Activated naive CD4-positive, alpha-beta T cell treated with anti-CD3 and anti-CD28 coated beads, Interleukin-2, amount 50 U/mL, for 24 hours (primary cell): ENCODE results near the gene CSNK1G2.

Experiments used
- H3K27ac Mint-ChIP-seq: one replicate; pipeline ENCODE4 v1.8.0; 2021; ENCODE audit warnings: mild to moderate bottlenecking, mixed read lengths
- H3K27me3 Mint-ChIP-seq: one replicate; pipeline ENCODE4 v1.8.0; 2021; ENCODE audit warnings: mixed read lengths
- H3K36me3 Mint-ChIP-seq: one replicate; pipeline ENCODE4 v1.8.0; 2021; ENCODE audit warnings: mixed read lengths
- H3K4me1 Mint-ChIP-seq: one replicate; pipeline ENCODE4 v1.8.0; 2021; ENCODE audit warnings: mixed read lengths
- H3K4me3 Mint-ChIP-seq: one replicate; pipeline ENCODE4 v1.8.0; 2021; ENCODE audit warnings: mild to moderate bottlenecking, mixed read lengths
- H3K9me3 Mint-ChIP-seq: one replicate; pipeline ENCODE4 v1.8.0; 2021; ENCODE audit warnings: mixed read lengths

The CSNK1G2 gene

GRCh38 chr19:1941146-1942077 is at the start of gene CSNK1G2:
TSS of gene CSNK1G2 (plus strand) at chr19:1941172. CDS start at chr19:1969773, 28,601 bp downstream.
- H3K27ac Mint-ChIP-seq = peak within 1 kb of the TSS; percentile 95
- H3K9me3 Mint-ChIP-seq = no peaks in the 10 kb centered on the region
- no peaks in the 10 kb centered on the region for H3K27me3 Mint-ChIP-seq
- peaks cover 38% of the 10 kb centered on the region for H3K4me1 Mint-ChIP-seq
- H3K36me3 Mint-ChIP-seq = no peaks in the 10 kb centered on the region
- peak within 1 kb of the TSS; percentile 91 for H3K4me3 Mint-ChIP-seq

- H3K27ac Mint-ChIP-seq = peak overlapping the region; percentile 23
- no peaks in the 10 kb centered on the region for H3K36me3 Mint-ChIP-seq
- peaks cover 34% of the 10 kb centered on the region for H3K4me1 Mint-ChIP-seq
- peak overlapping the region; percentile 19 for H3K4me3 Mint-ChIP-seq
- H3K27me3 Mint-ChIP-seq = no peaks in the 10 kb centered on the region
- no peaks in the 10 kb centered on the region for H3K9me3 Mint-ChIP-seq
These were observed 47.2 kb upstream of the CSNK1G2 start for GRCh38 chr19:1893791-1894190.

DNA sequence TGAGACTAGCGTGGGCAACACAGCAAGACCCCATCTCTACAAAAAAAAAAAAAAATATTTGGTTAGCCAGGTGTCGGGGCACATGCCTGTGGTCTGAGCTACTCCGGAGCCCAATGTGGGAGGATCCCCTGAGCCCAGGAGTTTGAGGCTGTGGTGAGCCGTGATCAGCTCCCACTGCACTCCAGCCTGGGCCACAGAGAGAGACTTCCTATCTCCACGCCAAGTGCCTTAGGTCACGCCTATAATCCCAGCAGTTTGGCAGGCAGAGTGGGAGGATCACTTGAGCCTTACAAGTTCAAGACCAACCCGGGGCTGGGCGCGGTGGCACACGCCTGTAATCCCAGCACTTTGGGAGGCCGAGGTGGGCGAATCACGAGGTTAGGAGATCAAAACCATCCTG is 44.5 kb upstream of the CSNK1G2 start:
- Mint-ChIP-seq H3K27ac (no peak overlapping the region), H3K4me3 (peak overlapping the region; percentile 52), H3K27me3 (no peaks in the 10 kb centered on the region), H3K4me1 (peaks cover 30% of the 10 kb centered on the region), H3K36me3 (no peaks in the 10 kb centered on the region), H3K9me3 (no peaks in the 10 kb centered on the region)

- Mint-ChIP-seq H3K27ac (no peak overlapping the region), H3K4me3 (no peak overlapping the region), H3K36me3 (no peaks in the 10 kb centered on the region), H3K4me1 (peaks cover 32% of the 10 kb centered on the region), H3K9me3 (no peaks in the 10 kb centered on the region), H3K27me3 (no peaks in the 10 kb centered on the region)
These were observed 39.0 kb upstream of the CSNK1G2 start for GRCh38 chr19:1901940-1902404.

- peak overlapping the region; percentile 11 for H3K4me3 Mint-ChIP-seq
- no peaks in the 10 kb centered on the region for H3K36me3 Mint-ChIP-seq
- H3K27ac Mint-ChIP-seq = no peak overlapping the region
- no peaks in the 10 kb centered on the region for H3K27me3 Mint-ChIP-seq
- no peaks in the 10 kb centered on the region for H3K9me3 Mint-ChIP-seq
- H3K4me1 Mint-ChIP-seq = peaks cover 23% of the 10 kb centered on the region
These were observed 38.0 kb upstream of the CSNK1G2 start for GRCh38 chr19:1902923-1903322.

DNA sequence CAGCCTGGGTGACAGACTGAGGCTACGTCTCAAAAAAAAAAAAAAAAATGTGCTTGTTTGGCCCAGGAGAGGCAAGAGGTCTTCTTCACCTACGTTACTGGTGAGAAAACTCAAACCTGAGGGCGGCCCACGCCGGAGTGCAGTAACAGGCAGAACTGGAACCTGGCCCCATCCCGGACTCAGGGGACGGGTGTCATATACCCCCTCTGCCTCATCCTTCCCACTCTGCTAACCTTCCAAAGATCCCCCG is 36.2 kb upstream of the CSNK1G2 start:
- Mint-ChIP-seq H3K36me3 (no peaks in the 10 kb centered on the region), H3K4me1 (peaks cover 36% of the 10 kb centered on the region), H3K4me3 (peak overlapping the region; percentile 85), H3K27ac (peak overlapping the region; percentile 56), H3K27me3 (no peaks in the 10 kb centered on the region), H3K9me3 (no peaks in the 10 kb centered on the region)

DNA sequence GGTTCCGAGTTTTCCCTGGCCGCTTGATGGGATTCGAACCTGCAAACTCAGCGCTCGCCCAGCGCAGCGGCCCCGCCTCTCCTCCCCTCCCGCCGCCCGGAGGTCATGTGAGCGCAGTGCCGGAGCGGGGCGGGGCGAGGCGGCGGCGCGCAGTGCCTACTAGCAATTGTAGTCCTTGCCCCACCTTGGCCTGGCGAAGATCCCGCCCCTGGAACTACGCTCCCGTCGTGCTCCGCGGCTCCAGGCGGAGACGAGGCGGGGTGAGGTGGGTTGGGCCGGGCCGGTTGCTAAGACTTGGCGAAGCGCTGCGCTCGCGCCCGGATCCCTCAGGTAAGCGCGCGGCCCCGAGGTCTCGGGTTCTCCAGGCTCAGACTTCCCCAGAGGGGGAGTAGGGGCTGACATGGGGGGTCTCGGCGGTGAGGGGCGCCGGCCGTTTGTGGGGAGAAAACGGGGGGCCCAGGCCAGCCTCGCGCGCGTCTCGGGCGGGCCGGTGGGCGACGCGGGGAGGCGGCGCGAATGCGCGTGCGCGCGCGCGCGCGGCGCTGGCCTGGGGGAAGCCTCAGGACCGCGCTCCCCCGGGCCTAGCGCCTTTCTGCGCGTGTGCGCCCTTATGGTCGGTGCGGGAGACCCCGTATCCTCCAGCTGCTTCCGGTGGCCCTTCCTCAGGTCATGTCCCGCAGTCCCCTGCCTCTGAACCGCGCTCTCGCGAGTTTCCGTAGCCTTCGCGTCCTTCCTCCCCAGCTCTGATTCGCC is 35.7 kb upstream of the CSNK1G2 start, which contains the start of the genes ADAT3 and SCAMP4:
Gene ADAT3 (plus strand): TSS at position 290 of the 753 bp plus-strand sequence. CDS start 6,649 bp downstream, outside the sequence.
Gene SCAMP4 (plus strand): TSS at position 290 of the 753 bp plus-strand sequence. CDS start 9,621 bp downstream, outside the sequence.
- Mint-ChIP-seq H3K4me1 (peaks cover 41% of the 10 kb centered on the region), H3K27me3 (no peaks in the 10 kb centered on the region), H3K36me3 (no peaks in the 10 kb centered on the region), H3K4me3 (peak within 1 kb of the TSS; percentile 94), H3K27ac (peak within 1 kb of the TSS; percentile 83), H3K9me3 (no peaks in the 10 kb centered on the region)

DNA sequence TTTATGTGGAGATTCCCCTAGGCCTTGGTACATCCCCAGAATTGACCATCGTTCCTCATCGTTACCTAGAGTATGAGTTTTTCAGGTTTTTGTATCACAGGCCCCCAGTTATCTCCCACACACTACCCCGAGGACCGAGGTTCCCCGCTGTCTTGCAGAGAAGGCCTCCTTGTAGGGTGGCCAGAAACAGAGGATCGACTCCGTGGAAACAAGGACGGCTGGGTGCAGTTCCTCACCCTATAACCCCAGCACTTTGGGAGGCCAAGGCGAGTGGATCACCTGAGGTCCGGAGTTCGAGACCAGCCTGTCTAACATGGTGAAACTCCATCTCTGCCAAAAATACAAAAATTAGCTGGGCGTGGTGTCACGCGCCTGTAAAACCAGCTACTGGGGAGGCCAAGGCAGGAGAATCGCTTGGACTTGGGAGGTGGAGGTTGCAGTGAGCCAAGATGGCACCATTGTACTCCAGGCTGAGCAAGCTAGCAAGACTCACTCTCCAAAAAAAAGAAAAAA is 35.1 kb upstream of the CSNK1G2 start:
- Mint-ChIP-seq H3K4me3 (peak overlapping the region; percentile 94), H3K9me3 (no peaks in the 10 kb centered on the region), H3K36me3 (no peaks in the 10 kb centered on the region), H3K27ac (peak overlapping the region; percentile 83), H3K4me1 (peaks cover 43% of the 10 kb centered on the region), H3K27me3 (no peaks in the 10 kb centered on the region)

GRCh38 chr19:1906985-1907562 is 33.9 kb upstream of the CSNK1G2 start:
- Mint-ChIP-seq H3K4me1 (peaks cover 43% of the 10 kb centered on the region), H3K4me3 (peak overlapping the region; percentile 42), H3K27ac (no peak overlapping the region), H3K36me3 (no peaks in the 10 kb centered on the region), H3K27me3 (no peaks in the 10 kb centered on the region), H3K9me3 (no peaks in the 10 kb centered on the region)

DNA sequence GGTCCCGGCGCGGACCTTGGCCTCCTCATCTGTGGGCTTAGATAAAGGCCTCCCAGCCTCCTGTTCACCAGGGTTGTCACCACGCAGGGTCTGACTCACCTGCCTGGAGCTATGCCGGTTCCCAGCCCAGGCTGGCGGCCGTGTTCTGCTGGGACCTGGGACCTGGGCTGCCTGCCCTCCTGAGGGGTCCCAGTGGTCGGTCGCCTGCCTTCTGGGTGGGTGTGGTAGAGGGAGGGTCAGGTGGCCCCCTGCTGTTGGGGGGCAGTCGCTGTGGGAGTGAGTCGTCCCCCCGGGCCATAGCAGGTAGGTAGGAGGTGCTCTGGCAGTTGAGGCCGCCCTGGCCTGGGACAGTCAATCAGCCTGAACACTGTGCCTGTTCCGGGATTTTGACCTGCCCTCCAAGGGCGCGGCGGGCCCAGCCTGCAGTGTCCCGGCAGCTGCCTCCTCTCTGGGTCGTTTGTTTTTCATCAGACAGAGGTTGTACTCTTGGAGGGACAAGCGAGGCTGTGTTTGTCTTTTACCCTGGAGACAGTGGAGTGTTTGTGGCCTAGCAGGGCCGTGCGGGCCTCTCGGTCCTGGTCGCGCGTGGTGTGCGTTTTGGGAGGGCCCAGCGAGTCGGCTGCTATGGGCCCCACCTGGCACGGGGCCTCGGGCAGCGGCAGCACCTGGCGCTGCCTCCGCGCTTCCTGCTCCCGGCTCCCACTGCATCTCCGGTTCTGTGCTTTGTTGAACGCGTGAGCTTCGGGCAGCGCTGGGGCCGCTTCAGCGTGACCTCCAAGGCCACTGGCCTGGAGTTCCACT is 33.2 kb upstream of the CSNK1G2 start:
- Mint-ChIP-seq H3K27ac (no peak overlapping the region), H3K9me3 (no peaks in the 10 kb centered on the region), H3K4me1 (peaks cover 43% of the 10 kb centered on the region), H3K36me3 (no peaks in the 10 kb centered on the region), H3K4me3 (no peak overlapping the region), H3K27me3 (no peaks in the 10 kb centered on the region)

GRCh38 chr19:1908364-1908678 is 32.7 kb upstream of the CSNK1G2 start:
- Mint-ChIP-seq H3K36me3 (no peaks in the 10 kb centered on the region), H3K9me3 (no peaks in the 10 kb centered on the region), H3K27me3 (no peaks in the 10 kb centered on the region), H3K27ac (no peak overlapping the region), H3K4me3 (no peak overlapping the region), H3K4me1 (peaks cover 37% of the 10 kb centered on the region)

GRCh38 chr19:1909761-1910080 is 31.3 kb upstream of the CSNK1G2 start:
- Mint-ChIP-seq H3K27ac (no peak overlapping the region), H3K4me1 (peaks cover 25% of the 10 kb centered on the region), H3K36me3 (no peaks in the 10 kb centered on the region), H3K9me3 (no peaks in the 10 kb centered on the region), H3K4me3 (peak overlapping the region; percentile 7), H3K27me3 (no peaks in the 10 kb centered on the region)

DNA sequence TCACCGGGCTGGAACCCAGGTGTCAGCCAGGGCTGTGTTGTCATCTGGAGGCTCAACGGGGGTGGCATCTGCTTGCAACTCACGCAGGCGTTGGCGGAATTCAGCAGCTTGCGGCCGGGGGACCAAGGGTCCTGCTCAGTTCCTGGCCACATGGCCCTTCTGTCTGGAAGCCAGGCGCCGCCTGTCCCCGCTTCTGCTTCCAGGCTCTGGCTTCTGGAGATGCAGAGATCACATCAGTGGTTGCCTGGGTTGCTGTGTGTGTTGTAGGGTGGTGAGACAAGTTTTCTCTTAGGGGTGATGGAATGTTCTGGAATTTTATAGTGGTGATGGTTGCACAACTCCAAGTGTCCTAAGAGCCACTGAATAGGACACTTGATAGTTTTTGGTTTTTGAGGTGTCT is 30.8 kb upstream of the CSNK1G2 start:
- no peak overlapping the region for H3K4me3 Mint-ChIP-seq
- peak overlapping the region; percentile 21 for H3K27ac Mint-ChIP-seq

GRCh38 chr19:1911098-1911497 is 29.9 kb upstream of the CSNK1G2 start:
- Mint-ChIP-seq H3K27me3 (no peaks in the 10 kb centered on the region), H3K9me3 (no peaks in the 10 kb centered on the region), H3K27ac (no peak overlapping the region), H3K4me3 (no peak overlapping the region), H3K36me3 (no peaks in the 10 kb centered on the region), H3K4me1 (peaks cover 20% of the 10 kb centered on the region)

More for the DNA sequence above, 30.8 kb upstream of the CSNK1G2 start:
- no peaks in the 10 kb centered on the region for H3K36me3 Mint-ChIP-seq
- H3K27me3 Mint-ChIP-seq = no peaks in the 10 kb centered on the region
- H3K9me3 Mint-ChIP-seq = no peaks in the 10 kb centered on the region
- H3K4me1 Mint-ChIP-seq = peaks cover 25% of the 10 kb centered on the region

DNA sequence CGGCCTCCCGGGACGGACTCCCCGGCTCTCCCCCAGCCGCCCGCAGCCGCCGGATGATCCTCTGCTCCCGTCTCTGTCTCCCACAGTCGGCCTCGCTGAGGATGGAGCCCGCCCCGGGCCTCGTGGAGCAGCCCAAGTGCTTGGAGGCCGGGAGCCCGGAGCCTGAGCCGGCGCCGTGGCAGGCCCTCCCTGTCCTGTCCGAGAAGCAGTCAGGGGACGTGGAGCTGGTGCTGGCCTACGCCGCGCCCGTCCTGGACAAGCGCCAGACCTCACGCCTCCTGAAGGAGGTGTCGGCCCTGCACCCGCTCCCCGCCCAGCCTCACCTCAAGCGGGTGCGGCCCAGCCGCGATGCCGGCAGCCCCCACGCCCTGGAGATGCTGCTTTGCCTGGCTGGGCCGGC is 29.0 kb upstream of the CSNK1G2 start:
- H3K4me1 Mint-ChIP-seq = peaks cover 20% of the 10 kb centered on the region
- no peak overlapping the region for H3K27ac Mint-ChIP-seq
- H3K9me3 Mint-ChIP-seq = no peaks in the 10 kb centered on the region
- no peaks in the 10 kb centered on the region for H3K36me3 Mint-ChIP-seq
- H3K27me3 Mint-ChIP-seq = no peaks in the 10 kb centered on the region
- no peak overlapping the region for H3K4me3 Mint-ChIP-seq
